ENCODE data around the gene ACOXL. TPM values are rescaled to one million over a fixed set of nuclear protein-coding genes. Genes with fewer than 3 reads are reported as not detected.
A peak's percentile ranks its signal among the peaks of the same experiment; 100 is the strongest.
"Not testable (repeated sequence)": the region's sequence is repeated elsewhere in the genome, so short reads cannot be mapped to it uniquely, and the experiment has no call there.

ACOXL gene
- polyA plus RNA-seq (2013, experiment 1 of 4), result 1.7 TPM
- 1.9 TPM for polyA plus RNA-seq (2013, experiment 2 of 4)
- 1.0 TPM for polyA plus RNA-seq (2013, experiment 3 of 4)
- polyA plus RNA-seq (2013, experiment 4 of 4), result 1.3 TPM

- peak within 1 kb of the TSS; percentile 41 for H3K4me3 ChIP-seq (ENCODE audit: insufficient read depth, low read depth, low read length)
- WGBS, 2 experiments, result 1% methylated on average over 94 of the region's 94 CpGs
- peaks cover 46% of the 10 kb centered on the region for H3K27me3 ChIP-seq (ENCODE audit: control insufficient read depth, insufficient read depth, low read length, poor library complexity, severe bottlenecking)
- no peak within 1 kb of the TSS for H3K27ac ChIP-seq (ENCODE audit: insufficient read depth, low read depth, low read length, poor library complexity, severe bottlenecking)
- no peaks in the 10 kb centered on the region for H3K9me3 ChIP-seq (ENCODE audit: control insufficient read depth, low read length)
- no peaks in the 10 kb centered on the region for H3K36me3 ChIP-seq (ENCODE audit: control insufficient read depth, insufficient read depth, low read length)
- H3K4me1 ChIP-seq (ENCODE audit: control insufficient read depth, insufficient read depth, low read length), result no peaks in the 10 kb centered on the region
These were observed at the start of gene ACOXL for GRCh38 chr2:110732422-110733413. Gene ACOXL, plus strand, starts transcription at chr2:110732573. Its CDS starts 35,817 bp downstream, at chr2:110768390.

GRCh38 chr2:110682872-110683271, 49.5 kb upstream of the ACOXL start:
- H3K4me1 ChIP-seq (ENCODE audit: control insufficient read depth, insufficient read depth, low read length), result peaks cover 23% of the 10 kb centered on the region
- H3K4me3 ChIP-seq (ENCODE audit: insufficient read depth, low read depth, low read length), result no peak overlapping the region
- no peak overlapping the region for H3K27ac ChIP-seq (ENCODE audit: insufficient read depth, low read depth, low read length, poor library complexity, severe bottlenecking)
- 80 to 93% methylated on average over 1 of the region's 1 CpG for WGBS, 2 experiments
- no peaks in the 10 kb centered on the region for H3K27me3 ChIP-seq (ENCODE audit: control insufficient read depth, insufficient read depth, low read length, poor library complexity, severe bottlenecking)
- no peaks in the 10 kb centered on the region for H3K9me3 ChIP-seq (ENCODE audit: control insufficient read depth, low read length)
- H3K36me3 ChIP-seq (ENCODE audit: control insufficient read depth, insufficient read depth, low read length), result no peaks in the 10 kb centered on the region

- H3K4me3 ChIP-seq (ENCODE audit: insufficient read depth, low read depth, low read length), result not testable (repeated sequence)
These were observed 44.4 kb upstream of the ACOXL start for GRCh38 chr2:110687775-110688484.

GRCh38 chr2:110688594-110689091, 43.7 kb upstream of the ACOXL start:
- Histone ChIP-seq H3K27me3 (ENCODE audit: control insufficient read depth, insufficient read depth, low read length, poor library complexity, severe bottlenecking) (no peaks in the 10 kb centered on the region), H3K27ac (ENCODE audit: insufficient read depth, low read depth, low read length, poor library complexity, severe bottlenecking) (peak overlapping the region; percentile 50)
- WGBS, 2 experiments, result 2% methylated on average over 5 of the region's 5 CpGs

More at GRCh38 chr2:110687775-110688484, 44.4 kb upstream of the ACOXL start:
- H3K4me1 ChIP-seq (ENCODE audit: control insufficient read depth, insufficient read depth, low read length), result peaks cover 22% of the 10 kb centered on the region
- H3K27me3 ChIP-seq (ENCODE audit: control insufficient read depth, insufficient read depth, low read length, poor library complexity, severe bottlenecking); H3K36me3 ChIP-seq (ENCODE audit: control insufficient read depth, insufficient read depth, low read length); H3K27ac ChIP-seq (ENCODE audit: insufficient read depth, low read depth, low read length, poor library complexity, severe bottlenecking); H3K9me3 ChIP-seq (ENCODE audit: control insufficient read depth, low read length): not testable (repeated sequence)
- WGBS, 2 experiments, result 25 to 29% methylated on average over 5 to 8 of the region's 9 CpGs

GRCh38 chr2:110690083-110690965, 42.0 kb upstream of the ACOXL start:
- WGBS, 2 experiments, result 92 to 93% methylated on average over 3 to 4 of the region's 4 CpGs
- H3K27me3 ChIP-seq (ENCODE audit: control insufficient read depth, insufficient read depth, low read length, poor library complexity, severe bottlenecking), result no peaks in the 10 kb centered on the region
- peaks cover 9% of the 10 kb centered on the region for H3K4me1 ChIP-seq (ENCODE audit: control insufficient read depth, insufficient read depth, low read length)
- H3K36me3 ChIP-seq (ENCODE audit: control insufficient read depth, insufficient read depth, low read length), result no peaks in the 10 kb centered on the region
- no peak overlapping the region for H3K4me3 ChIP-seq (ENCODE audit: insufficient read depth, low read depth, low read length)
- H3K27ac ChIP-seq (ENCODE audit: insufficient read depth, low read depth, low read length, poor library complexity, severe bottlenecking), result no peak overlapping the region
- no peaks in the 10 kb centered on the region for H3K9me3 ChIP-seq (ENCODE audit: control insufficient read depth, low read length)

More at GRCh38 chr2:110688594-110689091, 43.7 kb upstream of the ACOXL start:
- no peaks in the 10 kb centered on the region for H3K36me3 ChIP-seq (ENCODE audit: control insufficient read depth, insufficient read depth, low read length)
- H3K4me3 ChIP-seq (ENCODE audit: insufficient read depth, low read depth, low read length), result no peak overlapping the region
- H3K9me3 ChIP-seq (ENCODE audit: control insufficient read depth, low read length), result no peaks in the 10 kb centered on the region
- H3K4me1 ChIP-seq (ENCODE audit: control insufficient read depth, insufficient read depth, low read length), result peaks cover 15% of the 10 kb centered on the region

- Histone ChIP-seq H3K27ac (ENCODE audit: insufficient read depth, low read depth, low read length, poor library complexity, severe bottlenecking) (no peak overlapping the region), H3K27me3 (ENCODE audit: control insufficient read depth, insufficient read depth, low read length, poor library complexity, severe bottlenecking) (no peaks in the 10 kb centered on the region), H3K4me3 (ENCODE audit: insufficient read depth, low read depth, low read length) (no peak overlapping the region), H3K9me3 (ENCODE audit: control insufficient read depth, low read length) (no peaks in the 10 kb centered on the region), H3K4me1 (ENCODE audit: control insufficient read depth, insufficient read depth, low read length) (peaks cover 9% of the 10 kb centered on the region), H3K36me3 (ENCODE audit: control insufficient read depth, insufficient read depth, low read length) (no peaks in the 10 kb centered on the region)
- WGBS, 2 experiments, result 94% methylated on average over 11 of the region's 11 CpGs
These were observed 40.6 kb upstream of the ACOXL start for GRCh38 chr2:110691612-110692258.

GRCh38 chr2:110695146-110695898, 37.1 kb upstream of the ACOXL start:
- not testable (repeated sequence) for H3K27me3 ChIP-seq (ENCODE audit: control insufficient read depth, insufficient read depth, low read length, poor library complexity, severe bottlenecking); H3K9me3 ChIP-seq (ENCODE audit: control insufficient read depth, low read length); H3K4me1 ChIP-seq (ENCODE audit: control insufficient read depth, insufficient read depth, low read length); H3K27ac ChIP-seq (ENCODE audit: insufficient read depth, low read depth, low read length, poor library complexity, severe bottlenecking); H3K36me3 ChIP-seq (ENCODE audit: control insufficient read depth, insufficient read depth, low read length); H3K4me3 ChIP-seq (ENCODE audit: insufficient read depth, low read depth, low read length)
- WGBS, 2 experiments, result 33 to 56% methylated on average over 4 of the region's 5 CpGs

GRCh38 chr2:110698253-110698652, 34.1 kb upstream of the ACOXL start:
- H3K9me3 ChIP-seq (ENCODE audit: control insufficient read depth, low read length); H3K4me3 ChIP-seq (ENCODE audit: insufficient read depth, low read depth, low read length); H3K27ac ChIP-seq (ENCODE audit: insufficient read depth, low read depth, low read length, poor library complexity, severe bottlenecking); H3K36me3 ChIP-seq (ENCODE audit: control insufficient read depth, insufficient read depth, low read length); H3K27me3 ChIP-seq (ENCODE audit: control insufficient read depth, insufficient read depth, low read length, poor library complexity, severe bottlenecking); H3K4me1 ChIP-seq (ENCODE audit: control insufficient read depth, insufficient read depth, low read length): not testable (repeated sequence)
- WGBS, 2 experiments, result no CpG with 5 or more reads among the region's 6 CpGs

Measured in ectodermal cell (in vitro differentiated cells).